BE2C (cell line): ENCODE results near the gene NECTIN3.

Experiments
- DNase-seq: peaks from one replicate; pipeline ENCODE4 v3.0.0-alpha.2; 2020
- H3K27me3 ChIP-seq: fragments of 250-450 bp; sonication (Bioruptor Pico); 2 replicates; pipeline ENCODE4 v1.5.1; 2020; ENCODE audit warnings: mild to moderate bottlenecking
- H3K36me3 ChIP-seq: fragments of 250-450 bp; sonication (Bioruptor Pico); 2 replicates; pipeline ENCODE4 v1.5.1; 2020; ENCODE audit warnings: mild to moderate bottlenecking
- H3K4me1 ChIP-seq: fragments of 250-450 bp; sonication (Bioruptor Pico); 2 replicates; pipeline ENCODE4 v1.5.1; 2020
- H3K4me3 ChIP-seq: 2 replicates; pipeline ENCODE4 v1.5.1; 2011; ENCODE audit warnings: low read depth, low read length
- H3K9me3 ChIP-seq: fragments of 250-450 bp; sonication (Bioruptor Pico); 2 replicates; pipeline ENCODE4 v1.5.1; 2020
- CTCF ChIP-seq: IDR thresholded peaks from 2 replicates; pipeline ENCODE4 v1.5.1; 2012; ENCODE audit warnings: mild to moderate bottlenecking, low read depth, low read length

NECTIN3 gene

GRCh38 chr3:111068574-111068973, 3.0 kb upstream of the NECTIN3 start:
- H3K4me3 ChIP-seq = no peak overlapping the region
- no peaks in the 10 kb centered on the region; the same call in 1 of the 2 replicates for H3K4me1 ChIP-seq
- TF ChIP-seq CTCF = no peak
- DNase-seq = no peak
- no peaks in the 10 kb centered on the region for H3K9me3 ChIP-seq
- H3K36me3 ChIP-seq = no peaks in the 10 kb centered on the region
- H3K27me3 ChIP-seq = peaks cover 33% of the 10 kb centered on the region

DNA sequence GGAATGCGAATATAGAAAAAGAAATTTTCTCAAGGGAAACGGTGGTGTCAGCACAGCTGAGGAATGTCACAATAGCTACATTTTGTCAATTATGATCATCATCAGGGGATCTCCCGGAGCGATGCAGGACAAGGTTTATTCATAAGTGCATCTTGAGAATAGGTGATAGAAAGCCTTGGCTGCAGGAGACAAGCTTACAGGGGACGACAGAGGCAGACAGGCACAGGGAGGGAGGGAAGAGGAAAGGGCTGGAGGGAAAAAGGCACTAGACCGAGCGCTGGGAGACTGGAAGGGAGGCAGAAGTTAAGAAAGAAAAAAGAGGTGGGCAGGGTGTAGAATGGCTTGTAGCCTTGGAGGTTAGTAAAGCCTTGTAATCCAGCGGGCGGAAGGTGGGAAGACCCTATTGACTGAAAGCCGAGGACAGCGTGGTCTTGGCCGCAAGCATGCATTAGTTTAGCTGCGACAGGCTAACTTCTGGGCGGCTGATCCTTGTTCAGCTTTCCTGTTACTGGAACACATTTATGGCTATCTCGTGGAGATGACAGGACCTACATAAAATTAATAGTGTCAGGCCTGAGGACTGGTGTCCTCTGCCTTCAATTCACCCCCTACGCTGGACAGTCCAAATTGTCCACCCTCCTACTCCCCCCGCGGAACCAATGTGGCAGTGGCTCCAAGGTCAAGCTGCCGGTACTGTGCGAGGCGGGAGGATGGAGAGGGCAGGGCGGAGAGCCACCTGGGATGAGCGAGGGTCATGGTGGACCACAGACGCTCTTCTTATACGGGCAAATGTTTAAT, 1.4 kb upstream of the NECTIN3 start:
- no peaks in the 10 kb centered on the region for H3K36me3 ChIP-seq
- H3K9me3 ChIP-seq = no peaks in the 10 kb centered on the region
- DNase-seq = no peak
- no peaks in the 10 kb centered on the region; the same call in 1 of the 2 replicates for H3K4me1 ChIP-seq
- H3K27me3 ChIP-seq = peaks cover 47% of the 10 kb centered on the region
- TF ChIP-seq CTCF = no peak
- peak overlapping the region; percentile 75 for H3K4me3 ChIP-seq

GRCh38 chr3:111070772-111071256, 802 bp upstream of the NECTIN3 start:
- no peaks in the 10 kb centered on the region for H3K9me3 ChIP-seq
- peak overlapping the region; percentile 75 for H3K4me3 ChIP-seq
- no peak for TF ChIP-seq CTCF
- no peaks in the 10 kb centered on the region; the same call in 1 of the 2 replicates for H3K4me1 ChIP-seq
- DNase-seq = no peak
- no peaks in the 10 kb centered on the region for H3K36me3 ChIP-seq
- peaks cover 47% of the 10 kb centered on the region for H3K27me3 ChIP-seq

- peak; percentile 35 for DNase-seq
- Histone ChIP-seq H3K4me3 (peak overlapping the region; percentile 61), H3K27me3 (peaks cover 47% of the 10 kb centered on the region)
These were observed 660 bp downstream of the NECTIN3 start for GRCh38 chr3:111072031-111072921.

DNA sequence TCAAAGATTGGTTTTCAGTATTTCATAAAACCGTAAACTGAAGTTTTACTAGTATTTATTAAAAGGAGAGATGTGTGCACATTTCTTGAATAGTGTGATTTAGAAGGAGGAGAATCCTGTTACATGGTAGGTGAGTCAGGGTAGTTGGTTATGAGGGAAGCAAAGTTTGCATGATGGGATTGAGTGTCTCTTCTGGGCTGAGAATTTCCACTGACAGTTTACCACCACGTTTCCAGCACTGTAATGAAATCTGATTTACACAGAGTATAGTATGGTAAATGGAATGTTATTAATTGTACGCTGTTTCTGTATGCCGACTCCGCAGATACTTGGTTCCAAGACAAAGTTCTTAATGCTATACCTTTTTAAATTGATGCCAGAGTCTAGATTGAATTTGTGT, 1.6 kb downstream of the NECTIN3 start:
- Histone ChIP-seq H3K27me3 (peaks cover 47% of the 10 kb centered on the region), H3K4me3 (peak overlapping the region; percentile 61), H3K9me3 (no peaks in the 10 kb centered on the region), H3K36me3 (no peaks in the 10 kb centered on the region), H3K4me1 (no peaks in the 10 kb centered on the region; the same call in 1 of the 2 replicates)
- DNase-seq = no peak
- no peak for TF ChIP-seq CTCF

More at GRCh38 chr3:111072031-111072921, 660 bp downstream of the NECTIN3 start:
- Histone ChIP-seq H3K36me3 (no peaks in the 10 kb centered on the region), H3K9me3 (no peaks in the 10 kb centered on the region), H3K4me1 (no peaks in the 10 kb centered on the region; the same call in 1 of the 2 replicates)
- no peak for TF ChIP-seq CTCF
